ENCODE results near the gene SENP7. TPM values are rescaled to one million over a fixed set of nuclear protein-coding genes. Genes with fewer than 3 reads are reported as not detected.
"Not testable (repeated sequence)": the region's sequence is repeated elsewhere in the genome, so short reads cannot be mapped to it uniquely, and the experiment has no call there.

SENP7 gene
- total RNA-seq, 1 donor from 2014 or later, result 59.1 TPM

- Mint-ChIP-seq H3K27me3 (ENCODE audit: low read depth) (no peaks in the 10 kb centered on the region), H3K27ac (no peak overlapping the region), H3K36me3 (peaks cover 37% of the 10 kb centered on the region), H3K4me3 (no peak overlapping the region), H3K9me3 (peaks cover 8% of the 10 kb centered on the region), H3K4me1 (no peaks in the 10 kb centered on the region)
- no peak for DNase-seq (ENCODE audit: low spot score in 2 of 2, unreplicated experiment in 2 of 2)
- no peak for TF ChIP-seq CTCF (IDR thresholded peaks at IDR 0.05; ENCODE audit: unreplicated experiment)
Observed at GRCh38 chr3:101497803-101498202, 15.2 kb downstream of the SENP7 start.

GRCh38 chr3:101495552-101495951 is 17.5 kb downstream of the SENP7 start:
- H3K27me3 Mint-ChIP-seq (ENCODE audit: low read depth), result no peaks in the 10 kb centered on the region
- no peak for TF ChIP-seq CTCF (IDR thresholded peaks at IDR 0.05; ENCODE audit: unreplicated experiment)
- no peak overlapping the region for H3K4me3 Mint-ChIP-seq
- H3K36me3 Mint-ChIP-seq, result peaks cover 40% of the 10 kb centered on the region
- no peaks in the 10 kb centered on the region for H3K4me1 Mint-ChIP-seq
- H3K9me3 Mint-ChIP-seq, result peaks cover 12% of the 10 kb centered on the region
- no peak for DNase-seq (ENCODE audit: low spot score in 2 of 2, unreplicated experiment in 2 of 2)
- H3K27ac Mint-ChIP-seq, result no peak overlapping the region

GRCh38 chr3:101484805-101485620 is 28.0 kb downstream of the SENP7 start:
- peaks cover 15% of the 10 kb centered on the region for H3K9me3 Mint-ChIP-seq
- no peaks in the 10 kb centered on the region for H3K27me3 Mint-ChIP-seq (ENCODE audit: low read depth)
- H3K4me3 Mint-ChIP-seq, result no peak overlapping the region
- H3K27ac Mint-ChIP-seq, result no peak overlapping the region
- H3K36me3 Mint-ChIP-seq, result peaks cover 68% of the 10 kb centered on the region
- TF ChIP-seq CTCF (IDR thresholded peaks at IDR 0.05; ENCODE audit: unreplicated experiment), result no peak
- no peak for DNase-seq (ENCODE audit: low spot score in 2 of 2, unreplicated experiment in 2 of 2)
- no peaks in the 10 kb centered on the region for H3K4me1 Mint-ChIP-seq

GRCh38 chr3:101478980-101479379 is 34.0 kb downstream of the SENP7 start:
- Mint-ChIP-seq H3K27ac (no peak overlapping the region), H3K27me3 (ENCODE audit: low read depth) (no peaks in the 10 kb centered on the region), H3K4me1 (no peaks in the 10 kb centered on the region), H3K4me3 (no peak overlapping the region), H3K36me3 (peaks cover 66% of the 10 kb centered on the region), H3K9me3 (peaks cover 23% of the 10 kb centered on the region)
- DNase-seq (ENCODE audit: low spot score in 2 of 2, unreplicated experiment in 2 of 2), result no peak
- TF ChIP-seq CTCF (IDR thresholded peaks at IDR 0.05; ENCODE audit: unreplicated experiment), result no peak

GRCh38 chr3:101474841-101475552 is 38.0 kb downstream of the SENP7 start:
- Mint-ChIP-seq H3K9me3 (peaks cover 34% of the 10 kb centered on the region), H3K36me3 (peaks cover 61% of the 10 kb centered on the region)
- H3K4me3 Mint-ChIP-seq; DNase-seq (ENCODE audit: low spot score in 2 of 2, unreplicated experiment in 2 of 2); H3K27me3 Mint-ChIP-seq (ENCODE audit: low read depth); H3K4me1 Mint-ChIP-seq; H3K27ac Mint-ChIP-seq: not testable (repeated sequence)

- Mint-ChIP-seq H3K9me3 (peaks cover 35% of the 10 kb centered on the region), H3K4me1 (peaks cover 24% of the 10 kb centered on the region), H3K36me3 (peaks cover 40% of the 10 kb centered on the region)
- not testable (repeated sequence) for H3K27me3 Mint-ChIP-seq (ENCODE audit: low read depth); DNase-seq (ENCODE audit: low spot score in 2 of 2, unreplicated experiment in 2 of 2); H3K4me3 Mint-ChIP-seq; H3K27ac Mint-ChIP-seq
Observed at GRCh38 chr3:101468676-101469075, 44.3 kb downstream of the SENP7 start.

GRCh38 chr3:101467310-101467663 is 45.7 kb downstream of the SENP7 start:
- not testable (repeated sequence) for H3K27me3 Mint-ChIP-seq (ENCODE audit: low read depth); DNase-seq (ENCODE audit: low spot score in 2 of 2, unreplicated experiment in 2 of 2)
- Mint-ChIP-seq H3K9me3 (peaks cover 31% of the 10 kb centered on the region), H3K36me3 (peaks cover 39% of the 10 kb centered on the region), H3K4me1 (peaks cover 24% of the 10 kb centered on the region), H3K27ac (peak overlapping the region; percentile 94), H3K4me3 (peak overlapping the region; percentile 76)

All from mesothelial cell of epicardium (in vitro differentiated cells).